CD4-positive, alpha-beta T cell treated with Interleukin-15 for 1 hour (primary cell): ENCODE measurements around the gene USP2.
A peak's percentile ranks its signal among the peaks of the same experiment; 100 is the strongest.

Experiments
- DNase-seq: peaks from one replicate; pipeline ENCODE4 v3.0.0-alpha.2; 2020

The USP2 gene

DNA sequence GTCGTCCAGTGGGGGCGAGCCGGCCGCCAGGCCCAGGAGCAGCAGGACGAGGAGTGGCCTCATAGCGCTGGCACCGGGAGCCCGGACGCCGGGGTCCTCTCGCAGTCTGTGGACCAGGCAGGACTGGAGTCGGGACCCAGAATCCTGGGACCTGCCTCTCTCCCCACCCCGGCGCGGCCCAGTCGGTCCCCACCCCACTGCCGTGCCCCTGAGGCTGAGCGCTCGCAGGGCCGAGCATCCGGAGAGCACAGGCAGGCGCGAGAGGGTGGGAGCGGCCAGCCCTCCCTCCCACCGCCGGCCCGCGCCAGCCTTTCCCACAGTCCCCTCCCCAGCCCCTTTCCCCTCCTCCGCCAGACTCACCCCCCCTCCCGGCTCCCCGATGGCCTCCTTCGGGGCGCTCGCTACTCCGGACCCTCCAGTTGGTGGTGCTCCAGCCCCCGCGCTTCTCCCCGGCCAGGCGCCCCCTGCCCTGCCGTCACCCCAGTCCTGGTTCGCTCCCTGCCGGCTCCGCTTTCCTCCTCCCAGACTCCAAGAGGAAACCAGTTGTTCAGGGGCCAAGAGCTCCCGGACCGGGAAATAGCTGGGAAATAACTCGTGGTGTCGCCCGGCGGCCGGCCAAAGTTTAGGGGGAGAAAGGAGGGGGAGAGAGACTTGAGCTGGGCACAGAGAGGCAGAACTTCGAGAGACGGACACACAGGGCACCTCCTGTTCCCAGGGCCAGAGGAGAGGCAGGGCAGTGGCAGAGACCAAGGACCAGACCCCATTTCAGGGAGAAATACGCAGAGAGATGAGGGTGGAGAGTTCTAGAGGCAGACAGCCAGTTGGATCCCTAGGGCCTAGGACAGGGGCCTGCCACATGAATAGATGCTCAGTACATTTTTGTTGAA is 40.9 kb downstream of the USP2 start, which contains the start of gene C1QTNF5:
TSS of gene C1QTNF5 (minus strand) at position 549 of the 887 bp plus-strand sequence. CDS start at position 63, 486 bp downstream.
- no peak for DNase-seq

DNA sequence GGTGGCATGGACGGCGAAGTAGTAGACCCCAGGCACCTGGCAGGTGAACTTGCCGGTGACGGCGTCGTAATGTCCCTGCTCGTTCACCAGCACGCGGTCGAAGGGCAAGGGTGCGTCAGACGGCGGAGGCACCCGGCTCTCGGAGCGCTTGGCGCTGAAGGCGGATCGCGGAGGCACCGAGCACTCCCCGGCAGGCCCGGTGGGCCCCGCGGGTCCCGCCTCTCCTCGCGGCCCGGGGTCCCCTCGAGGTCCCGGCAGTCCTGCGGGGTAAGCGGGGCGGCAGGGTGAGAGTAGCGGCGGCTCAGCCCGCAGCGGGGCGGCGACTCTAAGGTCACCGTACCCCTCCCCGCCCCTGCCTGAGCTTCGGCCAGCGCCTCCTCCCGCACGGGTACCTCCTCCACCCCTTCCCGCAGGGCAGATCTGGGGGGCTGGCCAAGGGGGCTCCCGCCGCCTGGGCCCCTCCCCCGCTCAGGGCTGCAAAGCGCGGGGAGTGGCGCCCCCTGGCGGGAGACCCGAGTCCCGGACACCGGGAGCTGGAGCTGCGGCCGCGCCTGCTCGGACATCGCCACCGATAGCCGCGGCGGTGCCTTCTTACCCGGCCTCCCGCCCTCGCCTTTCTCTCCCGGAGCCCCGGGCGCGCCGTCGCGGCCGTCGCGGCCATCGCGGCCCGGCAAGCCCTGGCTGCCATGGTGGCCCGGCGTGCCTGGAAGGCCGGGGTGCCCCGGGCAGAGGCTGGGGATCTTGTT is 41.7 kb downstream of the USP2 start:
- no peak for DNase-seq

DNA sequence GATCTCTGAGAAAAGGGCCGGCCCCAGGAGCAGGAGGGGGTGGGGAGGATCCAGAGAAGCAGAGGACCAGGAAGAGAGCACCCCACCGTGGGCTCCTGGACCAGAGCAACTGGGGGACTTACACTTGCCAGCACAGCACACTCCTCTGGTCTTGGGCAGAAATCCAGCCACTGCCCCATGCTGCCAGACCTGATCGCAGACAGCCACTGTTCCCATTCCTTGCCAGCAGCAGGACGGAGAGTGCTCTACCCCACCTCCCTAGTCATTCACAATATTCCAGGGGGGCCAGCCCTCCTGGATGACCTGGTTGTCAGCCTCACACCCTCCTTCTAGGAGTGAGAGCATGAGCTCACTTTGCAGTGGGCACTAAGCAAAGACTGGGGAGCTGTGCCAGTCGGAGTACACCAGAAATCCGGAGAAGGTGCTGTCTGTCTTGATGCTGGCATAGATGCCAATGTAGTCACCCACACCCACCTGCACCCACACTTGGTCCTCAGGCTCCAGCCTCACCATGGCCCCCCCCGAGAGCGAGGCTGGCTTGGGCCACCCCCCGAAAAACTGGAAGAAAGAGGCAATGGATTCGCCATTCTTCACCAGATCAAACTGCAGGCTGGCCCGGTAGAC is 42.4 kb downstream of the USP2 start:
- DNase-seq, result no peak

DNA sequence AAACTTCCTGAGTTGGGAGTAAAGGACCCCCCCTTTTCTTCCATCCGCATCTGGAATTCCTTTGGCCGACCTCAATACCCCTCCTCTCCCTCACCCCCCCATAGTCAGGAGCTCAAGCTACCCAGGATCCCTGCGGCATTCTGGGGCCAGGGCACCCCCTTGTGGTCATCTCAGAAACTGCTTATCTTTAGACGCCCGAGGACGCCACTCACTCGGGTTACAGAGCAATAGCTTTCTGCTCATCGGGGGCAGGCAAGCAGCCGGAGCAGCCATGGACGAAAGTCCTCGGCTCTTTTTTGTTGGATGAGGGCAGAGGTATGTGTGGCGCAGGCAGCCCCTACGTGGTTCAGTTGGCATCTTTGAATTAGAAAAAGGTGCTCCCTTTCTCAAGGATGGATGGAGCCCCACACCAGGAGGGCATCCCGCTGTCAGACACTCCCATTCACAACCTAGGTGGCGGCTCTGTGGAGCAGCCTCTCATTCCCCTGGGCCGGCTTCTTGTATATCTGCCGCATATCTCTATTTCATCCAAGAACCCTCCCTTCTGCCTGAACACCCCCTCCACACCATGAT is 43.1 kb downstream of the USP2 start:
- peak; percentile 57 for DNase-seq

DNA sequence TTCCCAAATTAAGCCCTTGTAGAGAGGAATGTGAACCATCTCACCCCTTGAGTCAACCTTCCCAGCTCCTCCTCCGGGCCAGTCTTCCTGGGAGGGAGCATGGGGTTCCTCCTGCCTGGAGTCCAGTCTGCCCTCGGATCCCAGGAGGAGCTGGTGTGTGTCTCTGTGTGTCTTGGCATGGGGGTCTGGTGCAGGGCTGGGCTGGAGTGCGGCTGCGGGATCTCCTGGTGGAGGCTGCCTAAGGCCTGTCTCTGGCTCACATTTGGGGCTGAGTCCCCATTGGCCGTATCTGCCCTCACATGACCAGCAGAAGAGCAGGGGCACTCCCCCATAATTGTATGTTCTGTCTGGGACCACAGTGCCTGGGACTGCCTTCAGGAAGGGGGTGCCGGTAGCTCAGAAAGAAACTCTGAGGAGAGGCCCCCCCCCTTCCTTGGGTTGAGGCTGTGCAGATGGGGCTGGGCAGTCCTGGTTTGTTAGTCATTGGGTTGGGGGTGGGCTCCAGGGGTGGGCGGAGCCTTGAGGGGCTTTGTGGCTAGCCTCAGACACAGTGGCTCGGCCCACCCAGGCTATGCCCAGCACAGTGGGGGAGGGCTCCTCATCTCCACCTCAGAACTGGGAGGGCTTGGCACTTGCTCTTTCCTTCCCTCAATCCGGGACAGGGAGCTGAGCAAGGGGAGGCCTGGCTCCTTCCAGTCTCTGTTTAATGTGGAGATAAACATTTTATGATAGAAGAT is 43.7 kb downstream of the USP2 start:
- no peak for DNase-seq

DNA sequence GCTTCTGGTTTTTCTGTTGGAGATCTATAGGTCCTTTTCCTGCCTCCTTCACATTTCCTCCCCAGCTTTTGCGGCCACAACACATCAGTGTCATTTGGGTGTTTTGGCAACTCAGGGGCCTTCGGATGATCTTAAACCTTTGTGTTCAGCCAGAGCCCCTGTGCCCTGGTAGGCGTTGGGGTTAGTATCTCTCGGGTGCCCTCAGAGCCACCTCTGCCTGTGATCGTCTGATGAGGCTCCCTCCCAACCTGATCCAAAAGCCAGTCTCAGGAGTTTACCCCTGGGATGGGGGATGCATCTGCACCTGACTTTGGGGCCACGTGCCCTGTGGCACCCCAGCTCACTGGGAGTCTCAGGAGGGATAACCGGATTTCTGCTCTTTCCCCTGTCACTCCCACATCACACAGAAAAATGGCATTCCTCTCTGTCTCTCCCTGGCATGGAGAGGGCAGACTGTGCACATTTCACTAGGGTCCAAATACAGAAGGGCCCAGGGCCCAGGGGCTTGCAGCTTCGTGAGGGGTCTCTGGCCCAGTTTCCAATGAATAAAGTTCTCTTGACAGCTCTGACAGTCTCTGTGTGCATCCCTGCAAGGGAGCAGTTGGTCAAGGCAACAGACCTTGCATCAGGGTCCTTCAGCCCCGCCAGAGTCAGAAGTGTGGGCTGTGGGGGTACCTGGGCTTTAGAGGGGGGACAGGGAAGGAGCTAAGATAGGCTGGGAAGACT is 44.6 kb downstream of the USP2 start:
- DNase-seq, result no peak

DNA sequence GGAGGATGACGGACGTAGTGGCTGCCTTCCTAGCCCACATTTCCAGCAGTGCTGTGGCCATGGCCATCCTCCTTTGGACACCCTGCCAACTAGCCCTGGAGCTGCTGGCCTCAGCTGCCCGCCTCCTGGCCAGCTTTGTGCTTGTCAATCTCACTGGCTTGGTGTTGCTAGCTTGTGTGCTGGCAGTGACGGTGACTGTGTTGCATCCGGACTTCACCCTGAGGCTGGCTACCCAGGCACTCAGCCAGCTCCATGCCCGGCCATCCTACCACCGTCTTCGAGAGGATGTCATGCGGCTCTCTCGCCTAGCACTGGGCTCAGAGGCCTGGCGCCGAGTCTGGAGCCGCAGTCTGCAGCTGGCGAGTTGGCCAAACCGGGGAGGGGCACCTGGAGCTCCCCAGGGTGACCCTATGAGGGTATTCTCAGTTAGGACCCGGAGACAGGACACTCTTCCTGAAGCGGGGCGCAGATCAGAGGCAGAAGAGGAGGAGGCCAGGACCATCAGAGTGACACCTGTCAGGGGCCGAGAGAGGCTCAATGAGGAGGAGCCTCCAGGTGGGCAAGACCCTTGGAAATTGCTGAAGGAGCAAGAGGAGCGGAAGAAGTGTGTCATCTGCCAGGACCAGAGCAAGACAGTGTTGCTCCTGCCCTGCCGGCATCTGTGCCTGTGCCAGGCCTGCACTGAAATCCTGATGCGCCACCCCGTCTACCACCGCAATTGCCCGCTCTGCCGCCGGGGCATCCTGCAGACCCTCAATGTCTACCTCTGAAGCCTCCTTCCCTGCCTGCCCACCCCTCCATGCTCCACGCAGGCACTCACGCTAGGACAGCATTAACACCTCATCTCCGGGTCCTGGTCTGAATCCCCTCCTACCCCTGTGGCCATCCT is 45.6 kb downstream of the USP2 start:
- DNase-seq, result no peak

DNA sequence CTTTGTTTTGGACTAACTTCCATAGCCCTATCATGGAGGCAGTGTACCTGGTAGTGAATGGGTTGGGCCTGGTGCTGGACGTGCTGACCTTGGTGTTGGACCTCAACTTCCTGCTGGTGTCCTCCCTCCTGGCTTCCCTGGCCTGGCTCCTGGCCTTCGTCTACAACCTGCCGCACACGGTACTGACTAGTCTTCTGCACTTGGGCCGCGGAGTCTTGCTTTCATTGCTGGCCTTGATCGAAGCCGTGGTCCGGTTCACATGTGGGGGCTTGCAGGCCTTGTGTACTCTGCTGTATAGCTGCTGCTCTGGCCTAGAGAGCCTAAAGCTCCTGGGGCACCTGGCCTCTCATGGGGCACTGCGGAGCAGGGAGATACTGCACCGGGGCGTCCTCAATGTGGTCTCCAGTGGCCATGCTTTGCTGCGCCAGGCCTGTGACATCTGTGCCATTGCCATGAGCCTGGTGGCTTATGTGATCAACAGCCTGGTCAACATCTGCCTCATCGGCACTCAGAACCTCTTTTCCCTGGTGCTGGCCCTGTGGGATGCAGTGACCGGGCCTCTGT is 46.3 kb downstream of the USP2 start:
- DNase-seq, result no peak

DNA sequence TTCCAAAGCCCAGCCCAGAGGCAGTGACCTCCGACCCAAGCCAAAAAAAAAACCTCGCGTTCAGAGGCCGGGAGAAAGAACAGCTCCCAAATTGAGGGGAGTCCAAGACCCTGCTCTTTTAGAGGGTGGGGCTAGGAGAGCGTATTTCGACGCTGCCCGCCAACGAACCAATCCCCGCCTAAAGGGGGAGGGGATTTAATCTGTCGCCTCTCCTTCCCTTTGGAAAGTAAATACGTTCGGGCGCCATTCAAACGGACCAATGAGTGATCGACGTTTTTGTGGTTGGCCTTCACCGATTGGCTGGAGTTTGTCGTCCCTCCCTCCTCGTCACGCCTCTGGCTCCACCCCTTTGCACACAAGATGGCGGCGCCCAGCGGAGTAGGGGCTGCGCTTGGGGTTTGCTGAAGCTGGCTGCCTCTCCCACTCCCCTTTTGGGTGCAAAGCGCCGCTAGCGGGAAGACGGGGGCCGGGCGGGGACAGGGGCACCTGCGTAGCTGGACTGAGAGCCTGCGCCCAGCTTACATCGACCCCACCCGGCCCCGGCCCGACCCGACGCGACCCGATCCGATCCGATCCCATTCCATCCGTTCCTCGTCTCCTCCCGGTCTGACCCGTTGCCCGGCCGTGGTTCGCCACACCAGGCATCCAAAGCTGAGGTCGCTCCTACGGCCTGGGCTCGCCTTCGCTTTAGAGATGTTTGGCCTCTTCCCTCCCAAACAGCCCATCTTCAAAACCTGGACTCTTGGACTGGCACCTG is 47.1 kb downstream of the USP2 start, which contains the start of gene RNF26:
TSS of gene RNF26 (plus strand) at position 354 of the 757 bp plus-strand sequence. CDS start 596 bp downstream, outside the sequence.
- DNase-seq, result peak; percentile 95

DNA sequence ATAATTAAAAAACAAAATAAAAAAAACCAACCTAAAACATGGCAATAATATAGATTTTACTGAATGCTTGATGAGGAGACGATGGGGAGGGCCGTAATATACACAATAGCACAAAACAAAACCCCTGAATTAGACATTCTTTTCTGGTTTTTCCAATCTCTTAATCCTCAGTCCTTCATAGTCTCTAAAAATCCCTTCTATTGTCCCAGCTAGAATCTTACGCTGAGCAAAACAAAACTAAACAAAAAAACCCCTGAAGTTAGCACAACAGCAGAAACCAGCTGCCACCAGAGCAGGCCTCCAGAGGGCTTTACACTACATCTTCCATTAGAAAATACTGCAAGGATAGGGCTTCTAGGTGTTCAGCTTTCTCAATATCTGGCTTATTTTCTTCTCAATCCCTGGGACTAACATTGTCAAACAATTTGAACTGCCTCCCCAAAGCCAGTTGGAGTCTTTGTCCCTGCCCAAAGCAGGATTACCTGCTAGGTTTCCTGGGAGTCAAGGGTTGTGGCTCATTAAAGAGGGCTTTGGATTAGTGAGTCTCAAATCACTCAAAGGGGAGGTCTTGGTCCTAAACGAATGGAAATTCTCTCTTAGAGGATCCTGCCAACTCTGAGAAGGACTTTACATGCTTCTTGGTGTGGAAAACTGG is 49.3 kb downstream of the USP2 start:
- no peak for DNase-seq

DNA sequence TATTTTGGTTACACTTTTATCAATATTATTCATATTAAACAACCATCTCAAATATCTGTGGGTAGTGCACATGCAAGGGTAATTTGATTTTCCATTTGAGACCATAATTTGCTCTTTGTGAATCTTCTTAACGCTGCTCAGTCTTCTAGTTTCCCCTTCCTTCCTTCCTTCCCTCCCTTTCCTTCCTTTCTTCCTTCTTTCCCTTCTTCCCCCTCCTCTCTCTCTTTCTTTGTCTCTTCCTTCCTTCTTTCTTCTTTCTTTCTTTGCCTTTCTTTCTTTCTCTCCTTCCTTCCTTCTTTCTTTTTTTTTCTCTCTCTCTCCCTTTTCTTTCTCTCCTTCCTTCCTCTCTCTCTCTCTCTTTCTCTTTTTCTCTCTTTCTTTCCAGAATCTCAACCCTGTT is 51.3 kb downstream of the USP2 start:
- DNase-seq, result no peak

DNA sequence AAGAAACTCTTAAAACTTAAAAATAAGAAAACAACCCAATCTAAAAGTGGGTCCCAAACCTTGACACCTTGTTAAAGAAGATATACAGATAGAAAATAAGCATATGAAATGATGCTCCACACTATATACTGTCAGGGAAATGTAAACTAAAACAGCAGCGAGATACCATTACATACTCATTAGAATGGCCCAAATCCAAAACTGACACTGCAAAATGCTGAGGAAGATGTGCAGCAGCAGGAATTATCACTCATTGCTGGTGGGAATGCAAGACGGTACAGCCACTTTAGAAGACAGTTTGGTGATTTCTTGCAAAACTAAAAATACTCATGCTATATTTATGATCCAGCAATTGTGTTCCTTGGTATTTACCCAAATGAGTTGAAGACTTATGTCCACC is 52.2 kb downstream of the USP2 start:
- no peak for DNase-seq

DNA sequence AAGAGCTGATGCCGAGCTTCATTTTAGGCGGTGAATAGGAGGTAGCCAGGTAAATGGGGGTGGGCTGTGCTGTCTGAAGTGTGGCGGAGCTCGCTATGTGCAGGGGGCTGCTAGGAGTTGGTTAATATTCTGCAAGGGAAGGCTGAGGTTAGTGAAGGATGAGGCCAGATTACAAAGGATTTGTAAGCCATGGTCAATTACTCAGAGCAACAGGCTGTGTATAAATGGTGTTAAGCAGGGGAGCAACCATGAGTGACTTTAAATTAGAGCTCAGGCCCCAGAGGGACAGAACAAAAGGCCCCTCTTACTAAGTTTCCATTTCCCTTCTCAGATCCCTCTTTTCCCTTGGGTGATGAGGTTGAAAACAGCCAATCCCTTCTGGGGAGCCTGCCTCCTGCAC is 57.3 kb downstream of the USP2 start:
- no peak for DNase-seq

DNA sequence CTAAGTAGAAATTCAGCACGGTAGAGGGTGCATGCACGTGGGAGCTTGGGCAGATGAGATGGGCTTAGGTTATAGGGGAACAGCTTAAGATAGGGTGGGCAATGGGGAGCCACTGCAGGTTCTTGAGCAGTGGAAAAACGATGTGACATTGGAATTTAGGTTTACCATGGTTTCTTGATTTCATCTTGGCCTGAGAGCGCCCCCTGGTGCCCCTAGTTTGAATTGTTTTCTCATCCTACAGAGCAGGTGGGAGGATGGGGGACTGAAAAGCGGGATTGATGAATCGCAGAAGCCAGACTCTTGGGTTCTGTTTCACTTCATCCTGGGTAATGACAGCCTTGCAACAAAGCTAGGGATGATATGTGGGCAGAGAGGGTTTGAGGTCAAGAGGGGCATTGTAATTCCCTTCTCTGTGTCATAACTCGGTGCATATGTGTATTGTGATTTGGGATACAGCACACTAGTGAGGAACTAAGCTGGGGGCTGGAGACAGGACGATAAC is 57.9 kb downstream of the USP2 start:
- peak; percentile 62 for DNase-seq

DNA sequence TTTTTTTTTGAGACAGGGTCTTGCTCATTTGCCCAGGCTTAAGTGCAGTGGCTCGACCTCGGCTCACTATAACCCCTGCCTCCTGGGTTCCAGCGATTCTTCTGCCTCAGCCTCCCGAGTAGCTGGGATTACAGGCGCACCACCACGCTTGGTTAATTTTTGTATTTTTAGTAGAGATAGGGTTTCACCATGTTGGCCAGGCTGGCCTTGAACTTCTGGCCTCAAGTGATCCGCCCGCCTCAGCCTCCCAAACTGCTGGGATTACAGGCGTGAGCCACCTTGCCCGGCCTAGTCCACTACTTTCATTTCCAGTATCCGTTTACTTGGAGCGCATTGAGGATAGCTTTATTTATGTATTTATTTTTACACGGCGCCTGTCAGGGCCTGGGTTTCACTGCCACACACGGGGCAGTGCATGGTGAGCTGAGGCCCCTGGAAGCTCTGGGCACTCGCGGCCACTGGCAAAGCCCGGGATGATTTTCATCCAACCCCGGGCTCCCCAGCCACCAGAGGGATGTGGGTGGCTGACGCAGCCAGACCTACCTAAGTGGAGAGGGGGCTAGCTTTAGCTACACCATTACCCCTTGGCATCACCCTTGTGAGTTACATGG is 58.5 kb downstream of the USP2 start:
- DNase-seq, result no peak

DNA sequence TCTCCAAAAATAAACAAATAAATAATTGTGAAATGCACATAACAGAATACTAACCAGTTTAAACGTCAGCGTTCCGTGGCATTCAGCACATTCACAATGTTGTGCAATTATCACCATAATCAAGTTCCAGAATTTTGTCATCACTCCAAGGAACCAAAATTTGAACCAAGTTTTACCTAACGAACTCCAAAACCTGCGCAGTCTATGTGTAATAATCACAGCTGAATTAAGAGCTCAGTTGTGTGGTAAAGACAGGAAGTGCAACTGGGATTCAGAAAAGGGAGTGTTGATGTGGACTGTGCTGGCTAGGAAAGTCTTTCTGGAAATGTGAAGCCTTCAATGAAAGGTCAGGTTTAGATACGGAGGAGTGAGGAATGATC is 59.1 kb downstream of the USP2 start:
- DNase-seq, result no peak

DNA sequence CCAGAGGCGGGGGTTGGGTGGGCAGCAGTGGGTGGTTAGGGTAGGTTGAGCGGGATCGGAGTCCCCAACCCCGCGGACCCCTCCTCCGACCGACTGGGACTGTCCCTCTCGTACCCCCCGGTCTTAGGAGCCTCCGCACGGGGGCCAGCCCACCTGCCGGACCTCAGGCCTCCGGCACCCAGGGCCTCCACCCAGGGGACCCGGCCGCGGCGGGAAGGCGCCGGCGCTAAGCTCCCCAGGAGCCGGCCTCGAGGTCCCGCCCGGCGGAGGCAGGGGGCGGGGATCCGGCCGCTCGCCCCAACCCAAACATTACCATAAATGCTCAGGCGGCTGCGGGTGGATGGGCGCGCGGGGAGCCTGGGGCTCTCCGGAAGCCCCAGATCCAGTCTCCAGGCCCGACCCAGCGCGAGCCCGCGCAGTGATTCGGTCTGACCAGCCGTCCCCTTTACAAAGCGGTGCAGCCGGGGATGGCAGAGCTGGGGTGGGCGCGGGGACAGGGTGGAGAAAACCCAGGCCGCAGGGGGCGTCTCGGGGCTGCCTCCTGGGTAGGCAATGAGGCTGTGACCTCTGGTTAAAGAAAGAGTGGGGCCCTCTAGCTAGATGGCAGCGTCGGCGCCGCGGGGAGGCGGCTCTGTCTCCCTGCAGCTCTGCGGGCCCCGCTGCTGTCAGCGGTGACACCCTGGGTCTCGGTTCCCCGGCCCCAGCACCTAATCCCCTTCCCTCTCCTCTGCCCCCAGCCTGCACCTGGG is 60.5 kb downstream of the USP2 start:
- DNase-seq, result no peak
